Prostate gland (tissue), 2 donors: Measurements from ENCODE around the gene PCDHGB2. TPM values are rescaled to one million over a fixed set of nuclear protein-coding genes. Genes with fewer than 3 reads are reported as not detected.
"Not testable (repeated sequence)": the region's sequence is repeated elsewhere in the genome, so short reads cannot be mapped to it uniquely, and the experiment has no call there.

Experiments used
- DNase-seq: peaks from one replicate; pipeline ENCODE4 v3.0.0-alpha.2; 2019; ENCODE audit warnings: low spot score
- H3K27ac ChIP-seq, 2 donors: fragments of 200-600 bp; sonication (generic); 2 replicates each; pipeline ENCODE4 v1.5.1; 2017 to 2019
- H3K27me3 ChIP-seq: fragments of 200-600 bp; sonication (generic); replicated peaks from 2 replicates; pipeline ENCODE4 v1.5.1; 2019; ENCODE audit not compliant: insufficient read depth
- H3K36me3 ChIP-seq, 2 donors: fragments of 200-600 bp; sonication (generic); 1 replicate in 1 of 2; 2 replicates in 1 of 2; pipeline versions ENCODE4 v1.5.1 to v1.8.1; 2017 to 2019
- H3K4me1 ChIP-seq: fragments of 200-600 bp; sonication (generic); replicated peaks from 2 replicates; pipeline ENCODE4 v1.5.1; 2019
- H3K4me3 ChIP-seq, 2 donors: fragments of 200-600 bp; sonication (generic); 2 replicates each; pipeline ENCODE4 v1.5.1; 2017 to 2019
- H3K9me3 ChIP-seq: fragments of 200-600 bp; sonication (generic); 2 replicates; pipeline ENCODE4 v1.5.1; 2017
- CTCF ChIP-seq, 4 experiments: fragments of 200-600 bp in 2 of 4; fragments of 450-650 bp in 2 of 4; sonication (generic) in 2 of 4; IDR thresholded peaks; 1 replicate in 3 of 4; 2 replicates in 1 of 4; pipeline ENCODE4 v1.5.1; 2016 to 2019; ENCODE audit warnings: antibody characterized with exemption in 4 of 4, mild to moderate bottlenecking in 2 of 4, moderate library complexity in 2 of 4
- POLR2A ChIP-seq: fragments of 450-650 bp; IDR thresholded peaks from one replicate; pipeline ENCODE4 v1.6.1; 2016; ENCODE audit warnings: antibody characterized with exemption, mild to moderate bottlenecking
- POLR2AphosphoS5 ChIP-seq: sonication (generic); formaldehyde crosslinking; IDR thresholded peaks from one replicate; pipeline ENCODE4 v1.6.1; 2017; ENCODE audit warnings: antibody characterized with exemption
- WGBS: methylation state at CpG from one replicate; pipeline ENCODE4 v1.1.5; 2018; 5-methylcytosine and 5-hydroxymethylcytosine counted together
- intact Hi-C: fragments of 100-400 bp; cut with DNase I; formaldehyde crosslinking; loops from one replicate; pipeline ENCODE4 v1.14.2; 2022
- total RNA-seq, 2 donors: library from RNA; depleted of rRNA; stranded (reverse); fragments of >200 nt; gene quantifications; one replicate each; pipeline ENCODE4 v1.1.0, GENCODE V29; 2016

Gene PCDHGB2
- total RNA-seq, 2 donors from 2014 or later = 5.3 to 10.5 TPM

- peak within 1 kb of the TSS; percentile 11 to 17 for H3K4me3 ChIP-seq
- 15% methylated on average over 37 of the region's 37 CpGs for WGBS
Observed at GRCh38 chr5:141382469-141383294, 22.9 kb downstream of the PCDHGB2 start, which contains the start of gene PCDHGA7. Gene PCDHGA7, plus strand, starts transcription at chr5:141382742. Its CDS starts 158 bp downstream, at chr5:141382900.

DNA sequence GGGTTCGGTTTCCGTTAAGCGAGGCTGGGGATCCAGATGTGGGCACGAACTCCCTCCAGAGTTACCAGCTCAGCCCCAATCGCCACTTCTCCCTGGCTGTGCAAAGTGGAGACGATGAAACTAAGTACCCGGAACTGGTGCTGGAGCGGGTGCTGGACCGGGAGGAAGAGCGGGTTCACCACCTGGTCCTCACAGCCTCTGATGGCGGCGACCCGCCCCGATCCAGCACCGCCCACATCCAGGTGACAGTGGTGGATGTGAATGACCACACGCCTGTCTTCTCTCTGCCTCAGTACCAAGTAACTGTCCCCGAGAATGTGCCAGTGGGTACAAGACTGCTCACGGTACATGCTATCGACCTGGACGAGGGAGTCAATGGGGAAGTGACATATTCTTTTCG is 23.6 kb downstream of the PCDHGB2 start:
- Histone ChIP-seq H3K4me3 (no peak overlapping the region), H3K27me3 (no peaks in the 10 kb centered on the region), H3K4me1 (no peaks in the 10 kb centered on the region), H3K27ac (no peak overlapping the region), H3K9me3 (no peaks in the 10 kb centered on the region), H3K36me3 (no peaks in the 10 kb centered on the region)
- DNase-seq = no peak
- intact Hi-C loops = no loop called here
- no peak for TF ChIP-seq POLR2A
- TF ChIP-seq POLR2AphosphoS5 = no peak
- 24% methylated on average over 21 of the region's 21 CpGs for WGBS

More at GRCh38 chr5:141382469-141383294, 22.9 kb downstream of the PCDHGB2 start, which contains the start of gene PCDHGA7:
- TF ChIP-seq CTCF (IDR thresholded peaks at IDR 0.05) = peak in 1 of 4 experiments; percentile 8
- TF ChIP-seq POLR2AphosphoS5 = no peak
- Histone ChIP-seq H3K9me3 (no peaks in the 10 kb centered on the region), H3K36me3 (no peaks in the 10 kb centered on the region), H3K4me1 (no peaks in the 10 kb centered on the region), H3K27me3 (no peaks in the 10 kb centered on the region), H3K27ac (no peak within 1 kb of the TSS)
- no peak for DNase-seq
- intact Hi-C loops = no loop called here

DNA sequence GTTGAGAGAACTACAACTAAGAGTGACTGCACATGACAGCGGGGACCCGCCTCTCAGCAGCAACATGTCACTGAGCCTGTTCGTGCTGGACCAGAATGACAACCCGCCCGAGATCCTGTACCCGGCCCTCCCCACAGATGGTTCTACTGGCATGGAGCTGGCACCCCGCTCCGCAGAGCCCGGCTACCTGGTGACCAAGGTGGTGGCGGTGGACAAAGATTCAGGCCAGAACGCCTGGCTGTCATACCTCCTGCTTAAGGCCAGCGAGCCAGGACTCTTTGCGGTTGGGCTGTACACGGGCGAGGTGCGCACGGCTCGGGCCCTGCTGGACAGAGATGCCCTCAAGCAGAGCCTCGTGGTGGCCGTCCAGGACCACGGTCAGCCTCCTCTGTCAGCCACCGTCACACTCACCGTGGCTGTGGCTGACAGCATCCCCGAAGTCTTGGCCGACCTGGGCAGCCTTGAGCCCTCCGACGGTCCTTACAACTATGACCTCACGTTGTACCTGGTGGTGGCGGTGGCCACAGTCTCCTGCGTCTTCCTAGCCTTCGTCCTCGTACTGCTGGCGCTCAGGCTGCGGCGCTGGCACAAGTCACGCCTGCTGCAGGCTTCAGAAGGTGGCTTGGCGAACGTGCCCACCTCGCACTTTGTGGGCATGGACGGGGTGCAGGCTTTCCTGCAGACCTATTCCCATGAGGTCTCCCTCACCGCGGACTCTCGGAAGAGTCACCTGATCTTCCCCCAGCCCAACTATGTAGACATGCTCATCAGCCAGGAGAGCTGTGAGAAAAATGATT is 24.9 kb downstream of the PCDHGB2 start:
- Histone ChIP-seq H3K27ac (no peak overlapping the region), H3K36me3 (no peaks in the 10 kb centered on the region), H3K27me3 (peaks cover 1% of the 10 kb centered on the region), H3K4me1 (no peaks in the 10 kb centered on the region), H3K9me3 (no peaks in the 10 kb centered on the region), H3K4me3 (no peak overlapping the region)
- TF ChIP-seq POLR2AphosphoS5 (no peak), POLR2A (no peak), CTCF (IDR thresholded peaks at IDR 0.05) (no peak)
- intact Hi-C loops = no loop called here
- WGBS = 31% methylated on average over 30 of the region's 43 CpGs
- DNase-seq = no peak

- H3K27ac ChIP-seq, H3K36me3 ChIP-seq, H3K27me3 ChIP-seq, H3K4me1 ChIP-seq, DNase-seq, H3K9me3 ChIP-seq, H3K4me3 ChIP-seq, intact Hi-C loops: not testable (repeated sequence)
- TF ChIP-seq CTCF (IDR thresholded peaks at IDR 0.05) = peak in 3 of 4 experiments; percentile 12 to 53 (median 46)
- 9% methylated on average over 18 of the region's 40 CpGs for WGBS
Observed at GRCh38 chr5:141387557-141388311, 27.9 kb downstream of the PCDHGB2 start, which contains the start of gene PCDHGB4. Gene PCDHGB4, plus strand, starts transcription at chr5:141387698. Its CDS starts 187 bp downstream, at chr5:141387885.

DNA sequence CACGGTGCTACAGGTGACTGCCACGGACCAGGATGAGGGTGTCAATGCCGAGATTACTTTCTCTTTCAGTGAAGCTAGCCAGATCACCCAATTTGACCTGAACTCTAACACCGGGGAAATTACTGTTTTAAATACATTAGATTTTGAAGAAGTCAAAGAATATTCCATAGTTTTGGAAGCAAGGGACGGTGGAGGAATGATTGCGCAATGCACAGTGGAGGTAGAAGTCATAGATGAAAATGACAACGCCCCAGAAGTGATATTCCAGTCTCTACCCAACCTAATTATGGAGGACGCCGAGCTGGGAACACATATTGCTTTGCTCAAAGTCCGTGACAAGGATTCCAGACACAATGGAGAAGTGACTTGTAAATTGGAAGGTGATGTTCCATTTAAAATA is 28.9 kb downstream of the PCDHGB2 start:
- H3K9me3 ChIP-seq = no peaks in the 10 kb centered on the region

More for the DNA sequence above, 28.9 kb downstream of the PCDHGB2 start:
- no peak overlapping the region for H3K27ac ChIP-seq
- intact Hi-C loops = no loop called here
- peaks cover 4% of the 10 kb centered on the region for H3K27me3 ChIP-seq
- TF ChIP-seq POLR2A (no peak), POLR2AphosphoS5 (no peak), CTCF (IDR thresholded peaks at IDR 0.05) (no peak)
- 42% methylated on average over 10 of the region's 10 CpGs for WGBS
- no peaks in the 10 kb centered on the region for H3K4me1 ChIP-seq
- H3K4me3 ChIP-seq = no peak overlapping the region
- H3K36me3 ChIP-seq = no peaks in the 10 kb centered on the region
- DNase-seq = no peak
